B cell (primary cell): Measurements from ENCODE around the gene KRTAP26-1.

Source experiments
- CTCF ChIP-seq: fragments of 200-600 bp; IDR thresholded peaks from one replicate; pipeline ENCODE4 v1.8.0; 2022; ENCODE audit warnings: antibody characterized with exemption, mild to moderate bottlenecking
- EZH2 ChIP-seq: IDR thresholded peaks from 2 replicates; pipeline ENCODE4 v1.6.1; 2012; ENCODE audit warnings: borderline replicate concordance, low read depth, mild to moderate bottlenecking, moderate library complexity, low read length; ENCODE audit not compliant: insufficient read depth, poor library complexity, severe bottlenecking

- TF ChIP-seq EZH2 (no peak), CTCF (no peak)
Observed at GRCh38 chr21:30305136-30305535, 15.0 kb downstream of the KRTAP26-1 start.
